Mammary epithelial cell (primary cell): ENCODE measurements around the gene PEAK1.

Experiments
- EZH2 ChIP-seq: IDR thresholded peaks from 2 replicates; pipeline ENCODE4 v1.6.1; 2012; ENCODE audit warnings: low read length, inconsistent platforms, borderline replicate concordance
- TF ChIP-seq, protein P1 (sequence below), 2 donors: IDR thresholded peaks in 1 of 2; conservative IDR thresholded peaks in 1 of 2; 2 replicates each; pipeline ENCODE4 v1.5.1; 2011 to 2012; ENCODE audit warnings: inconsistent platforms in 2 of 2, low read length in 2 of 2, mild to moderate bottlenecking in 2 of 2, control low read depth in 1 of 2, low read depth in 1 of 2; ENCODE audit not compliant: insufficient read depth in 1 of 2; ENCODE audit errors: extremely low read depth in 1 of 2

DNA sequence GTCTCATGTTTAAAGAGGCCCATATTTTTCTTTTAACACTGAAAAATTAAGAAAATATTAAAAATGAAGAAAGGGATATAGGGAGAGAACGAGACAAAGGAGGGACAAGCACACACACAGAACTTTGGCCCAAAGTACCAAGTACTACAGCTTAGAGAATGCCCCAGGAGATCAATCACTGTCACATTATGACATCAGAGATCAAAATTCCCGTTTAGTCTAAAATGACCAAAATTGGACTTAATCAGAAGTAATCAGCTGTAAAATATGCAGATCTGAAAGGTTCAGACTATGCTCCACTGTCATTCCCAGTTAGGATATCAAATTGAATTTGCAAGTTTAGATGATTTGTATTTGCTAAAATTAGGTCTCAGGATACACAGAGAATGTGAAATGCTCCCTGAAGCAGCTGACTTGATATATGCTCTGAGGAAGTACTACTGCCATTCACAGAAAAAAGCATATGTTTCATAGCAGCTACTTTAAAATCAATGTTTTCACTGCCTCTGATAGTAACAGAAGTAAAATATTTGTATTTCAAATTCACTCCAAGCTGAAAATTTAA, 123.0 kb downstream of the PEAK1 start:
- TF ChIP-seq, protein P1, sequence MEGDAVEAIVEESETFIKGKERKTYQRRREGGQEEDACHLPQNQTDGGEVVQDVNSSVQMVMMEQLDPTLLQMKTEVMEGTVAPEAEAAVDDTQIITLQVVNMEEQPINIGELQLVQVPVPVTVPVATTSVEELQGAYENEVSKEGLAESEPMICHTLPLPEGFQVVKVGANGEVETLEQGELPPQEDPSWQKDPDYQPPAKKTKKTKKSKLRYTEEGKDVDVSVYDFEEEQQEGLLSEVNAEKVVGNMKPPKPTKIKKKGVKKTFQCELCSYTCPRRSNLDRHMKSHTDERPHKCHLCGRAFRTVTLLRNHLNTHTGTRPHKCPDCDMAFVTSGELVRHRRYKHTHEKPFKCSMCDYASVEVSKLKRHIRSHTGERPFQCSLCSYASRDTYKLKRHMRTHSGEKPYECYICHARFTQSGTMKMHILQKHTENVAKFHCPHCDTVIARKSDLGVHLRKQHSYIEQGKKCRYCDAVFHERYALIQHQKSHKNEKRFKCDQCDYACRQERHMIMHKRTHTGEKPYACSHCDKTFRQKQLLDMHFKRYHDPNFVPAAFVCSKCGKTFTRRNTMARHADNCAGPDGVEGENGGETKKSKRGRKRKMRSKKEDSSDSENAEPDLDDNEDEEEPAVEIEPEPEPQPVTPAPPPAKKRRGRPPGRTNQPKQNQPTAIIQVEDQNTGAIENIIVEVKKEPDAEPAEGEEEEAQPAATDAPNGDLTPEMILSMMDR (conservative IDR thresholded peaks at IDR 0.05 in 1 of 2, IDR thresholded peaks at IDR 0.05 in 1 of 2; ENCODE audit: extremely low read depth in 1 of 2, insufficient read depth in 1 of 2, low read depth in 1 of 2, low read length in 2 of 2) = no peak
- no peak for TF ChIP-seq EZH2
